ENCODE data around the gene ABI2. TPM values are rescaled to one million over a fixed set of nuclear protein-coding genes. Genes with fewer than 3 reads are reported as not detected.

Gene ABI2
- total and polyA plus RNA-seq, 2 of the 4 experiments (the other 2 are of a cell fraction) = 35.7 to 54.0 TPM

DNA sequence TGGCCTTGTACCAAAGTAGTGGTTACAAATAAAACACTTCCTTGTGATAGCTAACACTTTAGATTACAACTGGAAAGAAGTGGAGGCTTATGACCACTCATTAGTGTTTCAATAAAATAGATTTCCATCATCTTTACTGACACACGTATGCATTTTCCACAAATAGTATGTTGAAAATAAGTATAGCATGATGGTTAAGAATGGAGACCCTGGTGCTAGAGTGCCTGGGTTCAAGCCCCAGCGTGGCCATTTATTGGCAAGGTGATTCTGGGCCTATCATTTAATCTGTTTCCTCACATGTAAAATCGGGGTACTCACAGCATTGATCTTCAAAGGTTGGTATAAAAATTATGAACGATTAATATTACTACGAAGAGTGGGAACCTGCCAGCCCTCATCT, 152.4 kb downstream of the ABI2 start:
- Histone ChIP-seq H3K4ac (ENCODE audit: low read depth, low read length) (no peak overlapping the region), H2BK5ac (ENCODE audit: low read depth, low read length, poor library complexity, severe bottlenecking) (no peak overlapping the region), H3K4me2 (ENCODE audit: low read depth, low read length) (no peak overlapping the region), H2BK15ac (ENCODE audit: low read depth, low read length) (no peak overlapping the region), H3K56ac (ENCODE audit: extremely low read depth, insufficient read depth, low read length) (no peak overlapping the region), H3K36me3 (ENCODE audit: control insufficient read depth, insufficient read depth, low read length) (peaks cover 12% of the 10 kb centered on the region), H2AK5ac (ENCODE audit: low read depth, low read length) (no peak overlapping the region), H4K20me1 (ENCODE audit: insufficient read depth, low read length) (no peaks in the 10 kb centered on the region), H2AFZ (replicated peaks; ENCODE audit: low read length, poor library complexity) (no peak overlapping the region), H3K23ac (ENCODE audit: low read depth, low read length) (no peak overlapping the region), H3K18ac (ENCODE audit: low read depth, low read length) (no peak overlapping the region), H2BK120ac (ENCODE audit: low read depth, low read length) (no peak overlapping the region), H3K14ac (replicated peaks; ENCODE audit: low read depth, low read length) (no peak overlapping the region), H3K27me3 (ENCODE audit: control insufficient read depth, insufficient read depth, low read length) (no peaks in the 10 kb centered on the region), H2AK9ac (replicated peaks; ENCODE audit: low read depth, low read length, poor library complexity) (no peak overlapping the region), H3K27ac (ENCODE audit: insufficient read depth, low read length) (no peak overlapping the region), H2BK20ac (ENCODE audit: low read depth, low read length) (no peak overlapping the region), H3K9ac (ENCODE audit: low read depth, low read length) (no peak overlapping the region), H3K4me3 (ENCODE audit: insufficient read depth, low read depth, low read length) (no peak overlapping the region), H4K8ac (ENCODE audit: low read depth in 2 of 2, low read length in 2 of 2) (no peak overlapping the region), H4K91ac (ENCODE audit: insufficient read depth, low read depth, low read length) (no peak overlapping the region), H3K79me1 (ENCODE audit: low read depth in 1 of 2, low read length in 2 of 2) (peaks cover 19 to 28% of the 10 kb centered on the region in 2 experiments), H4K5ac (ENCODE audit: low read depth, low read length) (no peak overlapping the region), H3K9me1 (ENCODE audit: insufficient read depth, low read length) (no peaks in the 10 kb centered on the region; the same call in 1 of the 2 replicates), H3K9me3 (ENCODE audit: control insufficient read depth, insufficient read depth, low read length) (no peaks in the 10 kb centered on the region), H3K4me1 (ENCODE audit: control insufficient read depth, insufficient read depth, low read length) (no peaks in the 10 kb centered on the region; the same call in 1 of the 2 replicates)
- dilution Hi-C loops (cut with HindIII; ENCODE audit: low sequenced_read_pairs, unreplicated experiment) = no loop called here
- CTCF ChIA-PET = no interaction called here
- TF ChIP-seq SMC3 (IDR thresholded peaks at IDR 0.05; ENCODE audit: low read depth, low read length) (no peak), MXI1 (IDR thresholded peaks at IDR 0.05; ENCODE audit: borderline replicate concordance, low read depth, low read length) (no peak), CHD1 (IDR thresholded peaks at IDR 0.05; ENCODE audit: low read depth, low read length) (no peak), FOS (IDR thresholded peaks at IDR 0.05; ENCODE audit: low read depth, low read length) (no peak)
- TF ChIP-seq, protein P1, sequence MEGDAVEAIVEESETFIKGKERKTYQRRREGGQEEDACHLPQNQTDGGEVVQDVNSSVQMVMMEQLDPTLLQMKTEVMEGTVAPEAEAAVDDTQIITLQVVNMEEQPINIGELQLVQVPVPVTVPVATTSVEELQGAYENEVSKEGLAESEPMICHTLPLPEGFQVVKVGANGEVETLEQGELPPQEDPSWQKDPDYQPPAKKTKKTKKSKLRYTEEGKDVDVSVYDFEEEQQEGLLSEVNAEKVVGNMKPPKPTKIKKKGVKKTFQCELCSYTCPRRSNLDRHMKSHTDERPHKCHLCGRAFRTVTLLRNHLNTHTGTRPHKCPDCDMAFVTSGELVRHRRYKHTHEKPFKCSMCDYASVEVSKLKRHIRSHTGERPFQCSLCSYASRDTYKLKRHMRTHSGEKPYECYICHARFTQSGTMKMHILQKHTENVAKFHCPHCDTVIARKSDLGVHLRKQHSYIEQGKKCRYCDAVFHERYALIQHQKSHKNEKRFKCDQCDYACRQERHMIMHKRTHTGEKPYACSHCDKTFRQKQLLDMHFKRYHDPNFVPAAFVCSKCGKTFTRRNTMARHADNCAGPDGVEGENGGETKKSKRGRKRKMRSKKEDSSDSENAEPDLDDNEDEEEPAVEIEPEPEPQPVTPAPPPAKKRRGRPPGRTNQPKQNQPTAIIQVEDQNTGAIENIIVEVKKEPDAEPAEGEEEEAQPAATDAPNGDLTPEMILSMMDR (conservative IDR thresholded peaks at IDR 0.05; ENCODE audit: low read depth, low read length) = no peak
- BruUV-seq (replicated peaks) = no TSS peak
- no peak for ATAC-seq (ENCODE audit: low read depth)
- no CpG with 5 or more reads among the region's 5 CpGs for WGBS, 2 experiments (ENCODE audit: extremely low coverage in 2 of 2, insufficient read length in 1 of 2)
- no peak for DNase-seq
- POLR2A ChIA-PET (ENCODE audit: unreplicated experiment) = no interaction called here
- in situ Hi-C loops (cut with MboI; ENCODE audit: low sequenced_read_pairs) = no loop called here
- intact Hi-C loops (cut with micrococcal nuclease) = no loop called here
